ENCODE results near the gene PRSS3. TPM values are rescaled to one million over a fixed set of nuclear protein-coding genes. Genes with fewer than 3 reads are reported as not detected.

PRSS3 gene
- total and polyA plus RNA-seq, 10 donors: 0.09 to 0.42 TPM; not detected in 8

GRCh38 chr9:33809506-33809905 lies 14.1 kb downstream of the PRSS3 start:
- Histone ChIP-seq H3K4me3 (no peak overlapping the region), H3K36me3 (no peaks in the 10 kb centered on the region), H3K27me3 (replicated peaks in 1 of 7) (no peaks in the 10 kb centered on the region), H3K4me1 (peaks cover 9 to 15% (median 13%) of the 10 kb centered on the region in 6 donors), H3K9me3 (no peaks in the 10 kb centered on the region), H3K27ac (no peak overlapping the region)
- intact Hi-C loops (cut with DNase I; ENCODE audit: low total_unique reads): no loop called here
- WGBS, 5 donors: 87 to 100% (median 94%) methylated on average over 1 of the region's 1 CpG
- no peak for DNase-seq
- TF ChIP-seq, protein P1, sequence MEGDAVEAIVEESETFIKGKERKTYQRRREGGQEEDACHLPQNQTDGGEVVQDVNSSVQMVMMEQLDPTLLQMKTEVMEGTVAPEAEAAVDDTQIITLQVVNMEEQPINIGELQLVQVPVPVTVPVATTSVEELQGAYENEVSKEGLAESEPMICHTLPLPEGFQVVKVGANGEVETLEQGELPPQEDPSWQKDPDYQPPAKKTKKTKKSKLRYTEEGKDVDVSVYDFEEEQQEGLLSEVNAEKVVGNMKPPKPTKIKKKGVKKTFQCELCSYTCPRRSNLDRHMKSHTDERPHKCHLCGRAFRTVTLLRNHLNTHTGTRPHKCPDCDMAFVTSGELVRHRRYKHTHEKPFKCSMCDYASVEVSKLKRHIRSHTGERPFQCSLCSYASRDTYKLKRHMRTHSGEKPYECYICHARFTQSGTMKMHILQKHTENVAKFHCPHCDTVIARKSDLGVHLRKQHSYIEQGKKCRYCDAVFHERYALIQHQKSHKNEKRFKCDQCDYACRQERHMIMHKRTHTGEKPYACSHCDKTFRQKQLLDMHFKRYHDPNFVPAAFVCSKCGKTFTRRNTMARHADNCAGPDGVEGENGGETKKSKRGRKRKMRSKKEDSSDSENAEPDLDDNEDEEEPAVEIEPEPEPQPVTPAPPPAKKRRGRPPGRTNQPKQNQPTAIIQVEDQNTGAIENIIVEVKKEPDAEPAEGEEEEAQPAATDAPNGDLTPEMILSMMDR (IDR thresholded peaks at IDR 0.05 in 8 of 11, conservative IDR thresholded peaks at IDR 0.05 in 3 of 11): no peak
- TF ChIP-seq POLR2AphosphoS5 (IDR thresholded peaks at IDR 0.05): no peak
- no peak for TF ChIP-seq POLR2A (IDR thresholded peaks at IDR 0.05)

DNA sequence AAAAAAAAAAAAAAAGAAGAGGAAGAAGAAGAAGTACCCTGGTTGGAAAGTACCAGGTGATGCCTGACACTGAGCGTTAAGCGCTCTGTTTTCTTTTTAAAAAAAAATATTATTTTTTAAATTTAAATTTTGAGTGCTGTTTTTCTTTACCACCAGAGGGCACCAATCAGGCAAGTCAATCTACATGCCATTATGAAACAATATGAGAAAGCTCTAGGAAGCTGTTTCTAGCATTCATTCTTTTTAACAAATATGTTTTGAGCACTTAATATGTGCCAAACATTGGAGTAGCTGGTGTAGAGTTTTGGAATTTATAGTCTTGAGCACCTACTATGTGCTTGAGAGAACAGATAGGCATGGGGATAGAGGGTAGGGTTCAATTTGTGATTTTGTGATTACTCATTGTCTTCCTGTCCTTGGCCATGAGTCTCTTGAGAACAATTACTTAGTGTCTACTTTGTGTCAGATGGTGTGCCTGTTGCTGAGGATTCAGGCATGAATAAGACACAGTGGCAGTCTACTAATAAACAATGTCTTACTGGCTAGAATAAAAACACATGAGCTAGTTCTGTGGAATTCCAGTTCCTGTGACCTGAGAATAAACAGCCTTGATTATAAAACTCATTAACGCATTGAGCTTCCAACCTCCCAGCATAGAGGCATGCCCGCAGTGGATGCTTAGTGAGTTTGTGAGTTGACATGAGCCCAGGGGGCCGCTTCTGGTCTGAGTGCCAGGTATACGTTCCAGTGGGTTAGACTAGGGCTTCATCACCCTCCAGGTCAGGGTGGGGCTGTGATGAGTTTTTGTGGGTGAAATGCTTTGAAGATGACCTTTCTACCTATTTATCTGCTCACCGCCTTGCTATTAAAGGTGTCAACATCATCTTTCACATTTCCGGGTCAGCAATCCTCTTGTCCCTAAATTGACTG lies 18.6 kb downstream of the PRSS3 start:
- Histone ChIP-seq H3K27me3 (replicated peaks in 1 of 7) (no peaks in the 10 kb centered on the region), H3K27ac (peak overlapping the region in 7 of 8 donors; percentile 98 to 100 (median 99)), H3K9me3 (no peaks in the 10 kb centered on the region), H3K36me3 (no peaks in the 10 kb centered on the region), H3K4me3 (peak overlapping the region in 1 of 8 donors; percentile 92), H3K4me1 (peaks cover 20 to 44% (median 39%) of the 10 kb centered on the region in 6 donors)
- TF ChIP-seq POLR2AphosphoS5 (IDR thresholded peaks at IDR 0.05) (no peak), POLR2A (IDR thresholded peaks at IDR 0.05) (no peak)
- TF ChIP-seq, protein P1 (IDR thresholded peaks at IDR 0.05 in 8 of 11, conservative IDR thresholded peaks at IDR 0.05 in 3 of 11): peak; percentile 29 to 83 (median 60)
- intact Hi-C loops (cut with DNase I; ENCODE audit: low total_unique reads): loop anchor here (5.0 kb wide), 1 partner anchor 38 kb away; no protein-coding TSS in a partner anchor
- 57 to 72% (median 63%) methylated on average over 8 of the region's 8 CpGs for WGBS, 5 donors
- DNase-seq: no peak

- peak overlapping the region in 2 of 8 donors; percentile 70 to 92 for H3K4me3 ChIP-seq
- DNase-seq: no peak
- peaks cover 38 to 62% (median 57%) of the 10 kb centered on the region in 6 donors for H3K4me1 ChIP-seq
- WGBS, 5 donors: 93 to 97% (median 97%) methylated on average over 7 of the region's 7 CpGs
- intact Hi-C loops (cut with DNase I; ENCODE audit: low total_unique reads): no loop called here
- H3K9me3 ChIP-seq: no peaks in the 10 kb centered on the region
- H3K27ac ChIP-seq: peak overlapping the region; percentile 98 to 100 (median 99)
- H3K27me3 ChIP-seq (replicated peaks in 1 of 7): no peaks in the 10 kb centered on the region
- no peak for TF ChIP-seq POLR2AphosphoS5 (IDR thresholded peaks at IDR 0.05)
- TF ChIP-seq, protein P1 (IDR thresholded peaks at IDR 0.05 in 8 of 11, conservative IDR thresholded peaks at IDR 0.05 in 3 of 11): no peak
- TF ChIP-seq POLR2A (IDR thresholded peaks at IDR 0.05): no peak
- H3K36me3 ChIP-seq: no peaks in the 10 kb centered on the region
Observed at GRCh38 chr9:33815781-33816180, 20.4 kb downstream of the PRSS3 start.
